Naive thymus-derived CD4-positive, alpha-beta T cell (primary cell): ENCODE measurements around the gene CTNNA3. TPM values are rescaled to one million over a fixed set of nuclear protein-coding genes. Genes with fewer than 3 reads are reported as not detected.

Source experiments
- ATAC-seq: fragments of 150-1000 bp; cut with Tn5 transposase; 2 replicates; pipeline ENCODE4 v1.10.0; 2021; ENCODE audit warnings: mild to moderate bottlenecking, moderate library complexity
- CTCF ChIA-PET: fragments of 350-600 bp; sonication (Branson Sonifier 250); formaldehyde crosslinking; loops from one replicate; lab custom pipeline; 2021; ENCODE audit warnings: antibody characterized with exemption; lab: Charles Lee
- POLR2A ChIA-PET: fragments of 350-600 bp; sonication (Branson Sonifier 250); formaldehyde crosslinking; loops from one replicate; lab custom pipeline; 2021; ENCODE audit warnings: antibody characterized with exemption, inconsistent platforms; lab: Charles Lee
- DNase-seq, 9 donors: peaks; one replicate each; pipeline versions ENCODE4 v3.0.0 to v3.0.0-alpha.2; 2020 to 2022; ENCODE audit warnings: mixed read lengths in 1 of 9
- H3K27ac ChIP-seq: one replicate; pipeline ENCODE4 v1.7.0; 2013; ENCODE audit warnings: mild to moderate bottlenecking, low read depth, low read length, moderate library complexity
- H3K27me3 ChIP-seq, 2 donors: one replicate each; pipeline ENCODE4 v1.7.0; 2013; ENCODE audit warnings: low read length in 2 of 2, mild to moderate bottlenecking in 2 of 2, moderate library complexity in 2 of 2; ENCODE audit not compliant: control insufficient read depth in 2 of 2, insufficient read depth in 2 of 2
- H3K36me3 ChIP-seq, 3 experiments: 1 replicate in 2 of 3; 2 replicates in 1 of 3; pipeline ENCODE4 v1.7.0; 2013; ENCODE audit warnings: low read length in 3 of 3, mild to moderate bottlenecking in 3 of 3, moderate library complexity in 1 of 3; ENCODE audit not compliant: insufficient read depth in 3 of 3, control insufficient read depth in 2 of 3
- H3K4me1 ChIP-seq, 2 donors: one replicate each; pipeline ENCODE4 v1.7.0; 2013; ENCODE audit warnings: low read length in 2 of 2, mild to moderate bottlenecking in 2 of 2, moderate library complexity in 1 of 2; ENCODE audit not compliant: control insufficient read depth in 2 of 2, insufficient read depth in 2 of 2
- H3K4me3 ChIP-seq: 2 replicates; pipeline ENCODE4 v1.7.0; 2013; ENCODE audit warnings: mild to moderate bottlenecking, low read length
- H3K9me3 ChIP-seq, 3 experiments: 1 replicate in 2 of 3; 2 replicates in 1 of 3; pipeline ENCODE4 v1.7.0; 2013; ENCODE audit warnings: low read length in 3 of 3; ENCODE audit not compliant: control insufficient read depth in 2 of 3
- H3K27ac Mint-ChIP-seq, 9 donors: one replicate each; pipeline ENCODE4 v1.8.0; 2020 to 2022; ENCODE audit warnings: mixed read lengths in 9 of 9, mild to moderate bottlenecking in 8 of 9, moderate library complexity in 5 of 9, inconsistent platforms in 2 of 9
- H3K27me3 Mint-ChIP-seq, 5 donors: one replicate each; pipeline ENCODE4 v1.8.0; 2021 to 2022; ENCODE audit warnings: mixed read lengths in 5 of 5, mild to moderate bottlenecking in 1 of 5
- H3K36me3 Mint-ChIP-seq, 5 donors: one replicate each; pipeline ENCODE4 v1.8.0; 2020 to 2022; ENCODE audit warnings: mixed read lengths in 5 of 5, mild to moderate bottlenecking in 3 of 5, inconsistent platforms in 1 of 5
- H3K4me1 Mint-ChIP-seq, 7 donors: one replicate each; pipeline ENCODE4 v1.8.0; 2020 to 2022; ENCODE audit warnings: mixed read lengths in 7 of 7, mild to moderate bottlenecking in 3 of 7, inconsistent platforms in 1 of 7
- H3K4me3 Mint-ChIP-seq, 10 donors: one replicate each; pipeline ENCODE4 v1.8.0; 2020 to 2022; ENCODE audit warnings: mild to moderate bottlenecking in 10 of 10, mixed read lengths in 10 of 10, moderate library complexity in 6 of 10, inconsistent platforms in 2 of 10
- H3K9me3 Mint-ChIP-seq, 11 donors: one replicate each; pipeline ENCODE4 v1.8.0; 2020 to 2022; ENCODE audit warnings: mixed read lengths in 11 of 11, mild to moderate bottlenecking in 4 of 11, inconsistent platforms in 1 of 11, moderate library complexity in 1 of 11
- intact Hi-C, 2 donors: fragments of 100-400 bp; cut with micrococcal nuclease; formaldehyde crosslinking; loops; one replicate each; pipeline ENCODE4 v1.15.1; 2023
- polyA plus RNA-seq, 2 donors: library from polyadenylated mRNA; unstranded; fragments of 300-500 nt; fragmentation: Illumina TruSeq; gene quantifications; one replicate each; pipeline ENCODE4 v1.2.3, GENCODE V29; 2021
- total RNA-seq, 6 experiments: library from RNA in 5 of 6; stranded (reverse) in 5 of 6; gene quantifications; 1 replicate in 5 of 6; 2 replicates in 1 of 6; pipeline ENCODE4 v1.2.3 and lab custom pipeline; 2021 to 2026

The CTNNA3 gene
- total and polyA plus RNA-seq, 7 experiments from 2014 or later = 0.43 to 0.84 (median 0.71) TPM; not detected in 2

GRCh38 chr10:67669978-67670377, 26.0 kb downstream of the CTNNA3 start:
- CTCF ChIA-PET = no interaction called here

GRCh38 chr10:67668448-67668847, 27.5 kb downstream of the CTNNA3 start:
- no peaks in the 10 kb centered on the region for H3K9me3 ChIP-seq
- H3K4me1 ChIP-seq = no peaks in the 10 kb centered on the region
- H3K27ac ChIP-seq = no peak overlapping the region
- H3K27me3 Mint-ChIP-seq = peaks cover 0 to 28% (median 0%) of the 10 kb centered on the region in 5 donors
- H3K27ac Mint-ChIP-seq = no peak overlapping the region
- no peak overlapping the region for H3K4me3 Mint-ChIP-seq
- no peaks in the 10 kb centered on the region for H3K27me3 ChIP-seq
- CTCF ChIA-PET = no interaction called here
- DNase-seq (no peak), ATAC-seq (no peak)
- POLR2A ChIA-PET = no interaction called here
- H3K4me1 Mint-ChIP-seq = no peaks in the 10 kb centered on the region
- H3K36me3 ChIP-seq = no peaks in the 10 kb centered on the region
- H3K9me3 Mint-ChIP-seq = peaks cover 0 to 4% (median 0%) of the 10 kb centered on the region in 11 donors
- no peaks in the 10 kb centered on the region for H3K36me3 Mint-ChIP-seq
- intact Hi-C loops = loop anchor here in 1 of 2 donors (5.0 to 10.0 kb wide), 3 partner anchors 56 to 1229 kb away; no protein-coding TSS in a partner anchor
- no peak overlapping the region for H3K4me3 ChIP-seq

More at GRCh38 chr10:67669978-67670377, 26.0 kb downstream of the CTNNA3 start:
- DNase-seq = no peak
- no peak overlapping the region for H3K27ac ChIP-seq
- H3K4me3 Mint-ChIP-seq = no peak overlapping the region
- no peaks in the 10 kb centered on the region for H3K36me3 ChIP-seq
- H3K27me3 Mint-ChIP-seq = peaks cover 0 to 21% (median 0%) of the 10 kb centered on the region in 5 donors
- no peaks in the 10 kb centered on the region for H3K4me1 ChIP-seq
- peaks cover 0 to 4% (median 0%) of the 10 kb centered on the region in 11 donors for H3K9me3 Mint-ChIP-seq
- intact Hi-C loops = loop anchor here in 1 of 2 donors (5.0 to 10.0 kb wide), 3 partner anchors 58 to 1227 kb away; no protein-coding TSS in a partner anchor
- no peaks in the 10 kb centered on the region for H3K9me3 ChIP-seq
- ATAC-seq = no peak
- no peaks in the 10 kb centered on the region for H3K27me3 ChIP-seq
- H3K27ac Mint-ChIP-seq = no peak overlapping the region
- H3K4me3 ChIP-seq = no peak overlapping the region
- H3K4me1 Mint-ChIP-seq = no peaks in the 10 kb centered on the region
- POLR2A ChIA-PET = no interaction called here
- no peaks in the 10 kb centered on the region for H3K36me3 Mint-ChIP-seq

DNA sequence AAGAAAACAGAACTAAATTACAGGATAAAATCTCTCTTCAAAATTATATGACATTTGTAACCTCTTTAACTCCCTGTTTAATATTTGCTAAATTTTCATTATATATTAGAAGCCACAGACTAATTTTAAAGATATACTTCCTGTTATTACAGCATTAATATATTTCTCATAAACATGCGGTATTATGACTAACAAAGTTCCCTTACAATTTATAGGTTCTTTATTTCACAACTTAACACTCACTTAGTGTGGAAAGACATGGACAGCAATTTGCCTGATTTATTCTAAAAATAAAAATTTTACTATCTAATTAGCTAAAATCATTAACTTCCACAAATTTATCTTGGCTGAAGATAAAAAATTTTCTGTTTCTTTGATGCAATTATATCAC, 29.0 kb downstream of the CTNNA3 start:
- H3K4me3 Mint-ChIP-seq = no peak overlapping the region
- H3K4me1 Mint-ChIP-seq = no peaks in the 10 kb centered on the region
- no peak overlapping the region for H3K27ac Mint-ChIP-seq
- ATAC-seq = no peak
- no peaks in the 10 kb centered on the region for H3K27me3 ChIP-seq
- no peaks in the 10 kb centered on the region for H3K36me3 Mint-ChIP-seq
- CTCF ChIA-PET = interaction anchor here (0.7 to 2.1 kb wide), 4 partner anchors 110 to 291 kb away, joined by 3 to 21 read pairs (median 6); no protein-coding TSS in a partner anchor
- DNase-seq = no peak
- POLR2A ChIA-PET = interaction anchor here (0.6 kb wide), 1 partner anchor 145 kb away, joined by 3 read pairs; no protein-coding TSS in a partner anchor
- intact Hi-C loops = loop anchor here (2.0 to 10.0 kb wide), 4 partner anchors 30 to 1230 kb away; partner anchors contain the start of gene CTNNA3 (in 2 of the 2)
- no peaks in the 10 kb centered on the region for H3K9me3 ChIP-seq
- H3K4me3 ChIP-seq = no peak overlapping the region
- no peaks in the 10 kb centered on the region for H3K36me3 ChIP-seq
- peaks cover 0 to 4% (median 0%) of the 10 kb centered on the region in 11 donors for H3K9me3 Mint-ChIP-seq
- no peak overlapping the region for H3K27ac ChIP-seq
- peaks cover 0 to 28% (median 0%) of the 10 kb centered on the region in 5 donors for H3K27me3 Mint-ChIP-seq
- no peaks in the 10 kb centered on the region for H3K4me1 ChIP-seq

- H3K36me3 Mint-ChIP-seq = no peaks in the 10 kb centered on the region
- no peak for ATAC-seq
- Histone ChIP-seq H3K36me3 (no peaks in the 10 kb centered on the region), H3K9me3 (no peaks in the 10 kb centered on the region), H3K4me3 (no peak overlapping the region), H3K4me1 (no peaks in the 10 kb centered on the region), H3K27ac (no peak overlapping the region), H3K27me3 (no peaks in the 10 kb centered on the region)
- peak in 5 of 9 donors; percentile 8 to 21 (median 17) for DNase-seq
- no peak overlapping the region for H3K4me3 Mint-ChIP-seq
- POLR2A ChIA-PET = interaction anchor here (0.6 kb wide), 1 partner anchor 145 kb away, joined by 3 read pairs; no protein-coding TSS in a partner anchor
- CTCF ChIA-PET = interaction anchor here (0.7 to 2.1 kb wide), 4 partner anchors 110 to 291 kb away, joined by 3 to 21 read pairs (median 6); no protein-coding TSS in a partner anchor
- intact Hi-C loops = loop anchor here (1.0 to 10.0 kb wide), 5 partner anchors 30 to 1231 kb away; partner anchors contain the start of gene CTNNA3 (in 2 of the 2)
- H3K27ac Mint-ChIP-seq = no peak overlapping the region
- no peaks in the 10 kb centered on the region for H3K4me1 Mint-ChIP-seq
- peaks cover 0 to 32% (median 0%) of the 10 kb centered on the region in 5 donors for H3K27me3 Mint-ChIP-seq
- H3K9me3 Mint-ChIP-seq = peaks cover 0 to 4% (median 0%) of the 10 kb centered on the region in 11 donors
These were observed 29.5 kb downstream of the CTNNA3 start for GRCh38 chr10:67666416-67667034.

GRCh38 chr10:67665491-67665890, 30.5 kb downstream of the CTNNA3 start:
- intact Hi-C loops = loop anchor here in 1 of 2 donors (5.0 to 10.0 kb wide), 3 partner anchors 53 to 1232 kb away; no protein-coding TSS in a partner anchor
- no peak overlapping the region for H3K27ac Mint-ChIP-seq
- ChIA-PET CTCF (interaction anchor here (0.6 to 2.1 kb wide), 3 partner anchors 114 to 125 kb away, joined by 5 to 8 read pairs (median 6); no protein-coding TSS in a partner anchor), POLR2A (no interaction called here)
- Histone ChIP-seq H3K27ac (no peak overlapping the region), H3K36me3 (no peaks in the 10 kb centered on the region), H3K4me3 (no peak overlapping the region), H3K9me3 (no peaks in the 10 kb centered on the region), H3K27me3 (no peaks in the 10 kb centered on the region), H3K4me1 (no peaks in the 10 kb centered on the region)
- no peak for ATAC-seq
- H3K27me3 Mint-ChIP-seq = peaks cover 0 to 27% (median 0%) of the 10 kb centered on the region in 5 donors
- no peaks in the 10 kb centered on the region for H3K9me3 Mint-ChIP-seq
- H3K4me1 Mint-ChIP-seq = no peaks in the 10 kb centered on the region
- H3K4me3 Mint-ChIP-seq = no peak overlapping the region
- H3K36me3 Mint-ChIP-seq = no peaks in the 10 kb centered on the region
- DNase-seq = no peak

- CTCF ChIA-PET = interaction anchor here (0.6 to 1.0 kb wide), 3 partner anchors 115 to 1314 kb away, joined by 3 to 8 read pairs (median 5); no protein-coding TSS in a partner anchor
- POLR2A ChIA-PET = no interaction called here
- Mint-ChIP-seq H3K9me3 (no peaks in the 10 kb centered on the region), H3K27me3 (peaks cover 0 to 30% (median 0%) of the 10 kb centered on the region in 5 donors), H3K4me1 (no peaks in the 10 kb centered on the region), H3K27ac (no peak overlapping the region), H3K4me3 (no peak overlapping the region), H3K36me3 (no peaks in the 10 kb centered on the region)
- Histone ChIP-seq H3K9me3 (no peaks in the 10 kb centered on the region), H3K4me1 (no peaks in the 10 kb centered on the region), H3K36me3 (no peaks in the 10 kb centered on the region), H3K27ac (no peak overlapping the region), H3K4me3 (no peak overlapping the region), H3K27me3 (no peaks in the 10 kb centered on the region)
- no peak for ATAC-seq
- DNase-seq = no peak
- intact Hi-C loops = loop anchor here in 1 of 2 donors (5.0 to 10.0 kb wide), 3 partner anchors 53 to 1232 kb away; no protein-coding TSS in a partner anchor
These were observed 31.1 kb downstream of the CTNNA3 start for GRCh38 chr10:67664942-67665341.
